Stimulated activated CD8-positive, alpha-beta memory T cell treated with anti-CD3 and anti-CD28 coated beads, Interleukin-7, amount 100 ng/mL, for 4 hours (primary cell): ENCODE data around the gene UTRN.

Source experiments
- DNase-seq, 2 donors: peaks; one replicate each; pipeline ENCODE4 v3.0.0-alpha.2; 2020; ENCODE audit warnings: low read depth in 2 of 2

The UTRN gene

DNA sequence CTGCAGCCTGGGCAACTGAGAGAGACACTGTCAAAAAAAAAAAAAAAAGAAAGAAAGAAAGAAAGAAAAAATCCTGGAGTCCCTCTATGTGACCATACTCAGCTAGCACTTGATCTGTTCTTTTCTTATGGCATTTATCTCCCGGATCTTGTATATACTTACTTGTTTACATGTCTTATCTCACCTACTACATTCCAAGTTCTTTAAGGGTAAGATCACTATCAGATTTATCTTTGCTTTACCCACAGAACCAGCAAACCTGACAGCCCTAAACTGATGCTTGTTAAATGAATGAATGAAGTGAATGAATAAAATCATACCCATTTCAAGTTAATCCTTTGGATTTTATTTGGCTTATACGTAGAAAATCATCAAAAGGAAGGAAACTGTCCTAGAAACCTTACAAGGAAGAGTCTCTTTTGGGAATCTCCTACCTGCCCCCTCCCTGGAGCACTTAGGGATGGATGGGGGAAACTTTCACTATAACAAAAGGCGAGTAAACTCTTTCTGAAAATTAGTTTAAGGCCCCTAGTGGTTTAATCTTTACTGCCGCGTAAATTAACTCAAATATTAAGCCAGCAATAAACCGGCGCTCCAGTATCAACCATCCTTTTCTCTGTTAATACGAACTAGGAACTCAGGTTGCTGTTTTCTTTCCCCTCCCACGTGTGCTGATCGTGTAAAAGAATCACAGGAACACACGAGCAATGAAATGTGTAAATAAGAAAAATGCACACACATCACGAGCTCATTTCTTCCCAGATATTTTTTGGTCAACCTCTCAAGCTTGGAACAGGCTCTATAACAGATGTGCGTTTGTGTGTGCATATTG lies 1.3 kb upstream of the UTRN start:
- no peak for DNase-seq

- DNase-seq = no peak
These were observed 705 bp upstream of the UTRN start for GRCh38 chr6:144284478-144284782.

DNA sequence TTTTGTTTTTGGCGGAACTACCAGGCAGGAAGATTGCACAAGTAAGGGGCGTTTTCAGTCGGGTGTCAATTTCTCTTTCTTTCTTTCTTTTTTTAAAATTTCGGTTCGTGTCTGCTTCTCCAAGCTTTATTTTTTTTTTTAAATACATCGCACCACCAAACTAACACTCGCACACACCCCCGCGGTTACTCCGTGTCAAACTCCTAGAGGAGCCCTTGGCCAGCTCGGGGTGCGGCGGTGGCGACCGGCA lies 338 bp downstream of the UTRN start:
- DNase-seq = no peak

GRCh38 chr6:144285798-144286502 lies 815 bp downstream of the UTRN start:
- DNase-seq = peak in 1 of 2 donors; percentile 32

GRCh38 chr6:144286503-144287393 lies 1.6 kb downstream of the UTRN start:
- no peak for DNase-seq

DNA sequence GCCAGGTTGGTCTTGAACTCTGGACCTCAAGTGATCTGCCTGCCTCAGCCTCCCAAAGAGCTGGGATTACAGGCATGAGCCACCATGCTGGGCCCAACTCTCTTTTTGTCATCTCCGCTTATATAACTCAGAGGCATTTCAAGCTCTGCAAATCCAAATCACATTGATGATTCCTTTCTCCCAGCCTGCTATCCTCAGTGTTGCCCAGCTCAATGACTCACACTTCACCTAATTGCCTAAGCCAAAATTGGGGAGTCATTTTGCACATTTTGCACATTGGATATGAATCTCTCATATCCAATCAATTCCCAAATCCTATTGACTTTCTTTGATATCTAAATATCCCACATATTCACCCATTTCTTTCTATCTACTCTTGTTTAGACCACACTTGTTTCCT lies 3.9 kb downstream of the UTRN start:
- no peak for DNase-seq

GRCh38 chr6:144292372-144292771 lies 7.2 kb downstream of the UTRN start:
- no peak for DNase-seq

DNA sequence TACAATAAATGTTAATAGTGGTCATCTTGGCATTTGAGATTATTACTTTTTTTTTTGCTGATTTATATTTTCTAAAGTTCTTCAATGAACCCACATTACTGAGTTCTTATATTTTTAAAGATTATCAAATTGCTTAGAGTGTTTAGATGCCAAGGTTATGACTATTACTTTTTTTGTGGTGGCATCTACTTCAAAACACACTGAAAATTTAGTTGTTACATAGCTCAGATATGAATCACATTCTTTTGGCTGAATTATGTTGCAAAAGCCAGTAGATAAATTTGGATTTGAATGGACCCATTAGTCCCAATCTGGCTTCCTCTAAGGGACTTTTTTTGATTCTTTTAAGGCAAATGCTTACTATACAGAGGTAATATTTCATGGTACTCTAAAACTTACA lies 8.9 kb downstream of the UTRN start:
- DNase-seq = no peak

DNA sequence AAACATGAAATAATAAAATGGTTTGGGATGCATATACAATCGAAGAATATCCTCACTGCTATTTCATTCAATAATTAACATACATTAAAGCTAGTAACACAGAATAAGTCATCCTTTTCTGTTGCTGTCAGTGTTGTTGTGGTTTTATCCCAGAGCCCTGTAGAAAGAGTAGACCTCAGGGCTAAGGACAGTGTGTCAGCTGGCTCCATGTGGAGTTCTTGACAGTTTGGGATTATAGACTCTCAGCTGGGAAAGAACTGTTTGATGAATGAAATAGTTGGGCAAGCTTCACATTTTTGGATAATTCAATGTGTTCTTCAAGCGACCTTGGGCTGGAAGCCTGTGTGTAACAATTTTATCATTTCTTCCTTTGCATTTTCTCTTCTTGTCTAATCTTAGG lies 10.1 kb downstream of the UTRN start:
- DNase-seq = no peak

- DNase-seq = no peak
These were observed 11.0 kb downstream of the UTRN start for GRCh38 chr6:144295981-144296767.

GRCh38 chr6:144296973-144297372 lies 11.8 kb downstream of the UTRN start:
- DNase-seq = no peak

DNA sequence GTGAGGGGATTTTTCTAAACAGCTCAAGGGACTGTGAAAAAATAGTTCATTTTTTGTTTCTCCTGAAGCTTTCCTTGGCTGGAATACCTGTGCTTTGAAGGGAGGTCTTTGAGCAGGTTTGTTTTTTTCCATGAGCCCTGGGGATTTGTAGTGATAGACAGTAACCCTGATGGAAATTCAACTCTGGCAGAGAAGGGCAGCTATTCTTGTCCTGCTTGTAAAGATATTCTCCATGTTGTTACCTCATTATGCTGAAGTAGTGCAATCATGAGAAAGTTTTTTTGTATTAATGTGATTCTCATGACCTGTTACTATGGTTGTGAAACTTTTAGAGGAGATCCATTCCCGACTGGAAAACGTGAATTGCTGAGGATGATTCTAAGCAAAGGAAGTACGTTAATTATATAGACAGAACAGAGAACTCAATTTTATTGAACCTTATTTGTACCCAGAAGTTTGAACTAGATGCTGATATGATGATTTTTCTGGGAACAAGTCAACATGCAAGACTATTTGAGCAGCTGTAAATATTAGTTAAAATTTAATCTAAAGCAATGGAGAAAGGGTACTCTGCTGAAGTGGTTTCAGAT lies 12.5 kb downstream of the UTRN start:
- no peak for DNase-seq

DNA sequence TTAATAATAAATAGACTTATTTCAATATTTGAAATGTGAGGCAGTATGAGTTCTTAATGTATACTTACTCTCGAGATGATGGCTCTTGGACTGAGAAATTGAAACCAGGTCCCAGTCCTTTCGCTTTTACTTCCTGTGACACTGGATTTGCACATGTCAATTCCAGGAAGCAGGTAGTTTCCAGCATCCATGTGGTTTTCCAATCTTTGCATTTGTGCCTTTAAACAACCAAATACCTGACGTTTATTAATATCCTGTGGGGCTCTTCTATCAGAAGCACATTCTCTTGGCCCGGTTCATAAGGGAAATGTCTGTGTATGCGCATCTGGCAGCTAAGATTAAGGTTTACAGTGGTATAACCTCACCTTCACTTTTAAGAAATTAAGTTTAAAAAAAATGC lies 13.1 kb downstream of the UTRN start:
- DNase-seq = no peak

GRCh38 chr6:144298916-144299315 lies 13.8 kb downstream of the UTRN start:
- no peak for DNase-seq

DNA sequence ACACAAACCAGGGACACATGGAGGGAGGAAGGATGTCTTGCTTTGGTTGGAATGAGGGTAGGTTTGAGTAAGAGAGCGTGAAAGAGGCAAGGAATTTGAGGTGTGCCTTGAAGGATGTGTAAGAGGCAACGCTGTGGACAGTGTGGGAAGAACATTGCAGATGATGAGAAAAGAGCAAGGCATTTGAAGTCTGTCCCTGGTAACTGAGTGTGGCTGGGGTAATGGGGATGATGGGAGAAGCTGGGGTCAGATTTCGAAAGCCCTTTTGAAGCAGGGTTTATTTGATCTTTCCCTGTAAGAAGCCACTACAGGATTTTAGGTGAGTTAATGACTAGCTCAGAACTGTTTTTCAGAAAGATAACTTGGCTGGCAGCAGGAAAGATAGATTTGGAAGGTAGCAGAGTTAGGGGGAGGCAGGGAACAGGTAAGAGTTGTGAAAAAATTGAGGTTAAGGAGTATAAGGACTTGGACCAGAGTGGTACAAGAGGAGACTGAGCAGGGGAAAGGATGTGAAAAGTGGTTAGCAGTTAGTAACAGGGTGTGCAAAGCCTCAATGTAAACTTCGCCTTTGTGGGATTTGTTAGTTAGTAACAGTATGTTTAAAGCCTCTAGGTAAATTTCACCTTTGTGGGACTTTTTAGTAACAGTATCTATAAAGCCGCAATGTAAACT lies 17.7 kb downstream of the UTRN start:
- no peak for DNase-seq

GRCh38 chr6:144304223-144304848 lies 19.2 kb downstream of the UTRN start:
- no peak for DNase-seq

DNA sequence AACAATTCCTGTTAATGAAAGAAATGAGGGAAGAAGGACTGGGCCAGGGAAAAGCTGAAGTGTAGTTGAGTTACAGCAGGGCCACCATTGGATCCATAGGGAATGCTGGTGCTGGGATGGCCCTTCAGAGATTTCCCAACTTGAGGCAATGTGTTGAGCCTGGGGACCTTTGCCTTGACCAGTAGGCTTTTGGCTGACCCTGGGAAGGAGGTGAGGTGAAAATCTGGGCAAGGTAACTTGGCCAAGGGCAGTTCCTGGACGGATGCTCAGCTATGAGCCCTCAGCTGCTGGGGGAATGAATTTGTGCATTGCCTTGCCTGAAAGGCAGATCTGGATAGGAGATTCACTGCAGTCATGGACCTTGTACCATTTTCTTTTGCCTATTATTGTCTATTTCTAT lies 20.4 kb downstream of the UTRN start:
- DNase-seq = no peak

- DNase-seq = peak in 1 of 2 donors; percentile 19
These were observed 20.9 kb downstream of the UTRN start for GRCh38 chr6:144305985-144306384.

DNA sequence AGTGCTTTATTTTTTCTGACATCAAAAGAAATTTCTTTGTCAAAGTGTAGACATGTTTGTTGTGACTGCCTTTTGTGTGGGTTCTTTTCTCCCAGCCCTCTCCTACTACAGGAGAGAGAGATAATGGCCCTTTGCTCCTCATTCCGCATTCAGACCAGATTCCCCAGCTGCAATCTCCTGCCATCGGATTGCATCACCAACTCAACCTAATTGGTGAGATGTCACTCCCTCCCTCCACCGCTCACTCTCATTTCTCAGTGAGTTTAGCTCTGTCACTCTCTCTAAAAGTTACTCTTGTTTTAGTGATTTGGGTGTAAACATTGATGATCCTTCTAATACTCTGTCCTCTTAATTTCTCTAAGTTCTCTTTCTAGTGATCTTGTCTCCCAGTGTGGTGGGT lies 22.7 kb downstream of the UTRN start:
- no peak for DNase-seq

DNA sequence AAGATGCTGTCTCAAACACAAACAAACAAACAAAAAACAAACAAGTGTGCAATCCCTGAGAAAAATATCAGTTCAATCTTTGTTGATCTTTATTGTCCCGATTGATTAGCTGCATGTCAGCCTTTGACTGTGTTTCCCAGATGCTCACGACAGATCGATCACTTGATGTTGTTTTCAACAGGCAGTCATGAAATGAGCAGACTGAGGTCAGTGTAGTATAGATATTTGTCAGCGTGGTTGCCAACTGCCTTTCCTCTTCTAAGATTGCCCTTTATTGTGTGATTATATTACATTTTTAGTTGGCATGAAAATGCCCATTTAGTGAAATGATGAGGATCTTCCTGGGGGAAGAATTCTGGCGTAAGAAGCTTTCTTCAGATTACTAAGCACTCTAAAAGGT lies 25.6 kb downstream of the UTRN start:
- DNase-seq = no peak

GRCh38 chr6:144311361-144311760 lies 26.2 kb downstream of the UTRN start:
- no peak for DNase-seq
